Pancreas (tissue), 10 donors: ENCODE data around the gene EIF6. TPM values are rescaled to one million over a fixed set of nuclear protein-coding genes. Genes with fewer than 3 reads are reported as not detected.

Experiments
- ATAC-seq, 4 donors: fragments of 200-7000 bp; cut with Tn5 transposase; one replicate each; pipeline versions ENCODE4 v1.8.0 to v1.9.1; 2020; ENCODE audit warnings: mild to moderate bottlenecking in 4 of 4, moderate library complexity in 4 of 4
- DNase-seq, 6 donors: peaks; one replicate each; pipeline ENCODE4 v3.0.0-alpha.2; 2020
- FAIRE-seq: peaks from 2 replicates; lab custom pipeline; 2012; peaks lifted over from hg19 to GRCh38; lab: Jason Lieb, UNC
- H3K27ac ChIP-seq, 4 donors: fragments of 200-600 bp; sonication (generic); 1 replicate in 3 of 4; 2 replicates in 1 of 4; pipeline versions ENCODE4 v1.5.0 to v1.8.0; 2020
- H3K27me3 ChIP-seq, 4 donors: fragments of 200-600 bp; one replicate each; pipeline ENCODE4 v1.8.0; 2021
- H3K36me3 ChIP-seq, 3 donors: fragments of 200-600 bp; sonication (generic) in 1 of 3; one replicate each; pipeline versions ENCODE4 v1.5.0 to v1.8.0; 2020 to 2021
- H3K4me1 ChIP-seq, 3 donors: fragments of 200-600 bp; one replicate each; pipeline ENCODE4 v1.8.0; 2021
- H3K4me3 ChIP-seq, 4 donors: fragments of 200-600 bp; sonication (generic) in 2 of 4; one replicate each; pipeline versions ENCODE4 v1.5.0 to v1.8.0; 2020 to 2021
- H3K9me3 ChIP-seq, 4 donors: fragments of 200-600 bp; one replicate each; pipeline ENCODE4 v1.8.0; 2021
- WGBS, 2 donors: extraction: QIAGEN DNeasy Blood & Tissue Kit; methylation state at CpG; one replicate each; pipeline ENCODE4 v1.1.7; 2013; 5-methylcytosine and 5-hydroxymethylcytosine counted together
- intact Hi-C, 3 donors: fragments of 100-400 bp; cut with DNase I; formaldehyde crosslinking; loops; one replicate each; pipeline versions ENCODE4 v1.11.1 to v1.14.2; 2022
- polyA plus RNA-seq, 2 donors: library from polyadenylated mRNA; stranded (reverse); fragments of 200-250 nt; gene quantifications; one replicate each; pipeline ENCODE4 v1.2.3, GENCODE V29; 2013
- total RNA-seq, 6 donors: library from RNA; stranded (reverse); fragmentation: NEBNext Ultra II Directional in 4 of 6; extraction: Animal tissue kit (Norgen Biotek cat#: 25700) in 4 of 6; gene quantifications; one replicate each; pipeline versions ENCODE4 v1.2.1 to v1.2.4, GENCODE V29; 2021 to 2023
- TF ChIP-seq, protein P1 (sequence below), 4 donors: fragments of 200-600 bp; sonication (generic) in 3 of 4; IDR thresholded peaks; one replicate each; pipeline versions ENCODE4 v1.5.0 to v1.8.0; 2021; ENCODE audit warnings: antibody characterized with exemption in 4 of 4
- donor health status: healthy with polysubstance abuse.
- donor health status: DM: no; HTN: no; CAD: no; lungs with moderate emphysema.
- donor health status: DM: no; HTN: no; CAD: no.
- donor health status: control.
- donor health status: control.
- donor health status: Bipolar disorder and iron deficiency.
- donor health status: DM: yes; HTN: yes; CAD: no.
- donor health status: DM: no; HTN: no; CAD: no.
- donor health status: DM: no; HTN: no; CAD: no.
- donor health status: DM: yes; HTN: yes; CAD: no.

EIF6 gene
- total and polyA plus RNA-seq, 8 donors, result 30.6 to 79.4 (median 50.4) TPM

DNA sequence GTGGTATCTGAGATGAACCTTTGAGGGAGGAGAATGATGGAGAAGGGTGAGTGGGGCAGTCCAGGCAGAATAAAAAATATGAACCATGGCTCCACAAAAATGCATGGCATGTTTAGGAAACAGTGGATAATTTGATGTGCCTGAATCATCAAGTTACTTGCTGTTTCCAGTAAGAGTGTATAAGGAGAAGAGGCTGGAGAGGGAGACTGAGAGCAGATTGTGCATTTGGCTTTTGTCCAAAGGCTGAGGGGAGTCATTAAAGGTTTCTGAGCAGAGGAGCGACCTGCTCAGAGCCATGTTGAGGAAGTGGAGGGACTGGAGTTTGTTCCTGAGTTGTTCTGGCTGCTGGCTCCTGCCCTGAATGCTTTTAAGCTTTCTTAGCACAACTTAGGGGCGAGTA lies 52.0 kb downstream of the EIF6 start:
- Histone ChIP-seq H3K4me3 (no peak overlapping the region), H3K36me3 (no peaks in the 10 kb centered on the region), H3K9me3 (no peaks in the 10 kb centered on the region), H3K27me3 (no peaks in the 10 kb centered on the region), H3K4me1 (no peaks in the 10 kb centered on the region), H3K27ac (no peak overlapping the region)
- intact Hi-C loops, result no loop called here
- 86 to 88% methylated on average over 2 of the region's 2 CpGs for WGBS, 2 donors
- no peak for ATAC-seq
- TF ChIP-seq, protein P1, sequence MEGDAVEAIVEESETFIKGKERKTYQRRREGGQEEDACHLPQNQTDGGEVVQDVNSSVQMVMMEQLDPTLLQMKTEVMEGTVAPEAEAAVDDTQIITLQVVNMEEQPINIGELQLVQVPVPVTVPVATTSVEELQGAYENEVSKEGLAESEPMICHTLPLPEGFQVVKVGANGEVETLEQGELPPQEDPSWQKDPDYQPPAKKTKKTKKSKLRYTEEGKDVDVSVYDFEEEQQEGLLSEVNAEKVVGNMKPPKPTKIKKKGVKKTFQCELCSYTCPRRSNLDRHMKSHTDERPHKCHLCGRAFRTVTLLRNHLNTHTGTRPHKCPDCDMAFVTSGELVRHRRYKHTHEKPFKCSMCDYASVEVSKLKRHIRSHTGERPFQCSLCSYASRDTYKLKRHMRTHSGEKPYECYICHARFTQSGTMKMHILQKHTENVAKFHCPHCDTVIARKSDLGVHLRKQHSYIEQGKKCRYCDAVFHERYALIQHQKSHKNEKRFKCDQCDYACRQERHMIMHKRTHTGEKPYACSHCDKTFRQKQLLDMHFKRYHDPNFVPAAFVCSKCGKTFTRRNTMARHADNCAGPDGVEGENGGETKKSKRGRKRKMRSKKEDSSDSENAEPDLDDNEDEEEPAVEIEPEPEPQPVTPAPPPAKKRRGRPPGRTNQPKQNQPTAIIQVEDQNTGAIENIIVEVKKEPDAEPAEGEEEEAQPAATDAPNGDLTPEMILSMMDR (IDR thresholded peaks at IDR 0.05), result no peak
- DNase-seq, result no peak
- FAIRE-seq, result no peak

Other genes with a start within 250 kb of the EIF6 start
- 10 to 100 TPM; 30.7 to 40.7 (median 33.2) TPM for gene TRPC4AP, start 192.0 kb downstream of the EIF6 start, total RNA-seq
- 10 to 100 TPM; 42.4 to 43.1 TPM for gene TRPC4AP, start 192.0 kb downstream of the EIF6 start, polyA plus RNA-seq
- 10 to 100 TPM; 12.6 to 31.5 (median 17.4) TPM for gene EDEM2, start 137.4 kb downstream of the EIF6 start, total RNA-seq
- gene EDEM2, start 137.4 kb downstream of the EIF6 start, polyA plus RNA-seq, result 10 to 100 TPM; 12.5 to 22.7 TPM
- gene PROCR, start 112.7 kb downstream of the EIF6 start, total RNA-seq, result 10 to 100 TPM in 4 of 6 donors, 1 to 10 TPM in 2; 3.2 to 16.1 (median 10.8) TPM
- 10 to 100 TPM in 1 of 2 donors, 1 to 10 TPM in 1; 9.6 to 16.8 TPM for gene PROCR, start 112.7 kb downstream of the EIF6 start, polyA plus RNA-seq
- gene MMP24, start 58.1 kb downstream of the EIF6 start, total RNA-seq, result 1 to 10 TPM; 2.0 to 5.8 (median 3.8) TPM
- gene MMP24, start 58.1 kb downstream of the EIF6 start, polyA plus RNA-seq, result 1 to 10 TPM; 6.5 to 7.3 TPM
- gene MMP24OS, start 6.7 kb downstream of the EIF6 start, total RNA-seq, result 10 to 100 TPM; 28.9 to 49.9 (median 44.4) TPM
- 10 to 100 TPM; 53.7 to 74.9 TPM for gene MMP24OS, start 6.7 kb downstream of the EIF6 start, polyA plus RNA-seq
- not detected for gene FAM83C, start 7.7 kb upstream of the EIF6 start, total RNA-seq
- gene FAM83C, start 7.7 kb upstream of the EIF6 start, polyA plus RNA-seq, result not detected
- gene UQCC1, start 127.2 kb upstream of the EIF6 start, total RNA-seq, result 10 to 100 TPM; 10.9 to 32.4 (median 15.7) TPM
- 10 to 100 TPM; 11.4 to 22.4 TPM for gene UQCC1, start 127.2 kb upstream of the EIF6 start, polyA plus RNA-seq
- not detected for gene GDF5, start 153.5 kb upstream of the EIF6 start, total RNA-seq
- under 1 TPM in 1 of 2 donors, not detected in 1; 0.05 TPM for gene GDF5, start 153.5 kb upstream of the EIF6 start, polyA plus RNA-seq
- 10 to 100 TPM in 3 of 6 donors, 1 to 10 TPM in 3; 4.5 to 16.0 (median 10.0) TPM for gene CEP250, start 170.8 kb upstream of the EIF6 start, total RNA-seq
- 10 to 100 TPM in 1 of 2 donors, 1 to 10 TPM in 1; 7.2 to 16.2 TPM for gene CEP250, start 170.8 kb upstream of the EIF6 start, polyA plus RNA-seq
- gene C20orf173, start 244.9 kb upstream of the EIF6 start, total RNA-seq, result not detected
- gene C20orf173, start 244.9 kb upstream of the EIF6 start, polyA plus RNA-seq, result not detected